Naive B cell (primary cell): ENCODE results near the gene VCPKMT. TPM values are rescaled to one million over a fixed set of nuclear protein-coding genes. Genes with fewer than 3 reads are reported as not detected.

Experiments used
- ATAC-seq, 2 donors: fragments of 150-1000 bp; cut with Tn5 transposase; 2 replicates each; pipeline ENCODE4 v1.10.0; 2021; ENCODE audit warnings: low read depth in 2 of 2, mild to moderate bottlenecking in 2 of 2, moderate library complexity in 2 of 2
- DNase-seq: peaks from one replicate; pipeline ENCODE4 v3.0.0; 2022
- H3K27ac Mint-ChIP-seq, 6 donors: one replicate each; pipeline ENCODE4 v1.8.0; 2020 to 2022; ENCODE audit warnings: mild to moderate bottlenecking in 6 of 6, mixed read lengths in 6 of 6, moderate library complexity in 5 of 6, inconsistent platforms in 2 of 6
- H3K27me3 Mint-ChIP-seq, 3 donors: one replicate each; pipeline ENCODE4 v1.8.0; 2021 to 2022; ENCODE audit warnings: mixed read lengths in 3 of 3, mild to moderate bottlenecking in 1 of 3
- H3K36me3 Mint-ChIP-seq, 2 donors: one replicate each; pipeline ENCODE4 v1.8.0; 2020 to 2022; ENCODE audit warnings: mixed read lengths in 2 of 2, inconsistent platforms in 1 of 2, mild to moderate bottlenecking in 1 of 2
- H3K4me1 Mint-ChIP-seq, 3 donors: one replicate each; pipeline ENCODE4 v1.8.0; 2020 to 2022; ENCODE audit warnings: mixed read lengths in 3 of 3, inconsistent platforms in 1 of 3, mild to moderate bottlenecking in 1 of 3, moderate library complexity in 1 of 3
- H3K4me3 Mint-ChIP-seq, 8 donors: one replicate each; pipeline ENCODE4 v1.8.0; 2020 to 2022; ENCODE audit warnings: mild to moderate bottlenecking in 8 of 8, mixed read lengths in 8 of 8, moderate library complexity in 8 of 8, inconsistent platforms in 2 of 8
- H3K9me3 Mint-ChIP-seq, 7 donors: one replicate each; pipeline ENCODE4 v1.8.0; 2020 to 2022; ENCODE audit warnings: mixed read lengths in 7 of 7, mild to moderate bottlenecking in 5 of 7, inconsistent platforms in 2 of 7, moderate library complexity in 1 of 7
- polyA plus RNA-seq, 6 donors: library from polyadenylated mRNA; unstranded; fragments of 300-500 nt; fragmentation: Illumina TruSeq; gene quantifications; one replicate each; pipeline ENCODE4 v1.2.3, GENCODE V29; 2021; ENCODE audit warnings: low read depth in 6 of 6

The VCPKMT gene
- polyA plus RNA-seq = 10 to 100 TPM; 24.5 to 43.3 (median 36.5) TPM

DNA sequence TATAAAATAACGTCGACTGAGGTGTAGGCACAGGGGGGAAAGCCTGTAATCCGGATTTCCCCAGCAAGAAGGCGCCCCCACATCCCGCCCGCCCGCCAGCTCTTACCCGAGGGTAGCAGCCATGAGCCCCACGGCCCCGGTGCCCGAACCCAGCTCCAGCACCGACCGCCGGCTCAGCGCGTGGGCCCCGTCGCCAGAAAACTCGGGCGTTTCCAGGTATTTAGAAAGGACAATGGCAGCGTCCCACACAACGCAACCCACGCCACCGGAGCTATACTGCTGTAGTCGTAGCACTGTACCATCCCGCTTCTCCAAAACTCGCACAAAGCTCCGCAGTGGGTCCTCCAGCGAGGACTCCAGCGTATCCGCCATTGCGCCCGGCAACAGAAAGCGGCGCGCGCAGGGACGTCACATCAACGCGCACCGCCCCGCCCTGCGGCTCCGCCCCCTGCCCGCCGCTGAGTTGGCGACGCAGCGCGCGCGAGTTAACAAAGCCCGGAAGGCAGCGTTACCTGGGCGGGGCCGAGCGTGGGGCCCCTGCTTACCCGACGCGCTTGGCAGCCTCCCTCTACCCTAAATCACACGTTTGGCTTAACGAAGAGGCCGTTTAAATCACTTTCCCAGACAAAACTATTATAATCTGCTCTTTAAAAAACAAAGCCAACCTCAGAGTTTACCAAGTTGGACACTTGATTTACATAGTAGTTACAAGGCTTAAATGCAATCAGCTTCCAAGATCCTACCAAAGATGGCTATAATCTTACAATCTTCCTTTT lies at the start of gene VCPKMT:
TSS of gene VCPKMT (minus strand) at position 392 of the 776 bp plus-strand sequence. CDS start at position 372, 20 bp downstream.
- H3K9me3 Mint-ChIP-seq = no peaks in the 10 kb centered on the region
- H3K4me1 Mint-ChIP-seq = peaks cover 17 to 52% (median 38%) of the 10 kb centered on the region in 3 donors
- H3K36me3 Mint-ChIP-seq = peaks cover 8 to 16% of the 10 kb centered on the region in 2 donors

GRCh38 chr14:50156111-50156510 lies 39.7 kb upstream of the VCPKMT start:
- H3K36me3 Mint-ChIP-seq = peaks cover 7 to 17% of the 10 kb centered on the region in 2 donors
- H3K9me3 Mint-ChIP-seq = no peaks in the 10 kb centered on the region
- H3K27ac Mint-ChIP-seq = peak overlapping the region in 2 of 6 donors; percentile 44 to 58
- no peaks in the 10 kb centered on the region for H3K27me3 Mint-ChIP-seq
- H3K4me3 Mint-ChIP-seq = no peak overlapping the region
- DNase-seq (no peak), ATAC-seq (no peak)
- peaks cover 0 to 4% (median 0%) of the 10 kb centered on the region in 3 donors for H3K4me1 Mint-ChIP-seq

More for the DNA sequence above, at the start of gene VCPKMT:
- ATAC-seq (peak; percentile 88 to 89), DNase-seq (peak; percentile 97)
- H3K27me3 Mint-ChIP-seq = no peaks in the 10 kb centered on the region
- peak within 1 kb of the TSS; percentile 98 to 99 (median 99) for H3K27ac Mint-ChIP-seq
- H3K4me3 Mint-ChIP-seq = peak within 1 kb of the TSS; percentile 89 to 99 (median 97)

- no peaks in the 10 kb centered on the region for H3K9me3 Mint-ChIP-seq
- H3K27me3 Mint-ChIP-seq = no peaks in the 10 kb centered on the region
- H3K4me1 Mint-ChIP-seq = peaks cover 0 to 4% (median 0%) of the 10 kb centered on the region in 3 donors
- ATAC-seq (no peak), DNase-seq (no peak)
- H3K27ac Mint-ChIP-seq = peak overlapping the region in 2 of 6 donors; percentile 30 to 42
- no peak overlapping the region for H3K4me3 Mint-ChIP-seq
- H3K36me3 Mint-ChIP-seq = peaks cover 6 to 18% of the 10 kb centered on the region in 2 donors
Measured at GRCh38 chr14:50148799-50149198, 32.4 kb upstream of the VCPKMT start.

- ATAC-seq (no peak), DNase-seq (no peak)
- Mint-ChIP-seq H3K4me1 (no peaks in the 10 kb centered on the region), H3K9me3 (no peaks in the 10 kb centered on the region), H3K27ac (no peak overlapping the region), H3K36me3 (peaks cover 0 to 4% of the 10 kb centered on the region in 2 donors), H3K27me3 (no peaks in the 10 kb centered on the region), H3K4me3 (no peak overlapping the region)
Measured at GRCh38 chr14:50139192-50139591, 22.8 kb upstream of the VCPKMT start.

- H3K36me3 Mint-ChIP-seq = peaks cover 20 to 44% of the 10 kb centered on the region in 2 donors
- H3K27ac Mint-ChIP-seq = peak overlapping the region in 1 of 6 donors; percentile 32
- peaks cover 0 to 3% (median 0%) of the 10 kb centered on the region in 7 donors for H3K9me3 Mint-ChIP-seq
- DNase-seq = no peak
- ATAC-seq = no peak
- H3K27me3 Mint-ChIP-seq = no peaks in the 10 kb centered on the region
- H3K4me3 Mint-ChIP-seq = no peak overlapping the region
- peaks cover 0 to 7% (median 0%) of the 10 kb centered on the region in 3 donors for H3K4me1 Mint-ChIP-seq
Measured at GRCh38 chr14:50127802-50128201, 11.4 kb upstream of the VCPKMT start.

DNA sequence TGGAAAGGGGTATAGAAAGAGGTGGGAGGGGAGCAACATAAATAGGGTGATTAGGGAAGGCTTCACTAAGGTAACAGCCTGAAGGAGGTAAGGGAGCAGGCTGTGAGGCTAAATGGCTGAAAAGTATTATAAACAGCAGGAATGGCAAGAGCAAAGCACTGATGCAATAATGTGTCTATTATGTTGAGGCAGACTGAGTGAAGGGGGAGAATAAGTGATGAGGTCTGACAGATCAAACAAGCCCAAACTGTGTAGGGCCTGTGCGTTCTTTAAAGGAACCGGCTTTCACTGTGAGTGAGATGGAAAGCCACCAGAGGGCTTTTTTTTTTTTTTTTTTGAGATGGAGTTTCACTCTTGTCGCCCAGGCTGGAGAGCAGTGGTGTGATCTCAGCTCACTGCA lies 6.7 kb upstream of the VCPKMT start:
- no peaks in the 10 kb centered on the region for H3K27me3 Mint-ChIP-seq
- no peaks in the 10 kb centered on the region for H3K9me3 Mint-ChIP-seq
- H3K4me3 Mint-ChIP-seq = no peak overlapping the region
- ATAC-seq = no peak
- DNase-seq = no peak
- H3K27ac Mint-ChIP-seq = peak overlapping the region in 1 of 6 donors; percentile 11
- H3K36me3 Mint-ChIP-seq = peaks cover 20 to 38% of the 10 kb centered on the region in 2 donors
- H3K4me1 Mint-ChIP-seq = peaks cover 0 to 5% (median 0%) of the 10 kb centered on the region in 3 donors

DNA sequence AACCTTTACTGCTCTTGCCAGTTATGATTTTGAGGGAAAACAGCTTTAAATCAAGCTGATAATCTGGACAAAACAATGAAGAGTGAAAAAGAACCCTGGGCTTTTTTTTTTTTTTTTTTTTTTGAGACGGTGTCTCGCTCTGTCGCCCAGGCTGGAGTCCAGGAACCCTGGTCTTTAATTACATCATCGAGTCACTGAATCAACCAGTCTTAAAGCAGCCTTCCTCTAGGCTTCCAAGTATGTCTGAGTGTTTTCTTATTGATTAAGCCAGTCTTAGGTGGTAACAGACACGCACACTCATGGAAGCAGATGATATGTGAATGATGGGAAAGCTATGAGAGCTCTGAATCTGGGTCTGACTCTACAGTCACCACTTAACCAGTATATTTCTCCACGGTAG lies 5.9 kb upstream of the VCPKMT start:
- H3K27ac Mint-ChIP-seq = no peak overlapping the region
- no peak overlapping the region for H3K4me3 Mint-ChIP-seq
- H3K9me3 Mint-ChIP-seq = no peaks in the 10 kb centered on the region
- H3K4me1 Mint-ChIP-seq = peaks cover 0 to 5% (median 0%) of the 10 kb centered on the region in 3 donors
- no peak for DNase-seq
- H3K27me3 Mint-ChIP-seq = no peaks in the 10 kb centered on the region
- peaks cover 18 to 30% of the 10 kb centered on the region in 2 donors for H3K36me3 Mint-ChIP-seq
- ATAC-seq = no peak

DNA sequence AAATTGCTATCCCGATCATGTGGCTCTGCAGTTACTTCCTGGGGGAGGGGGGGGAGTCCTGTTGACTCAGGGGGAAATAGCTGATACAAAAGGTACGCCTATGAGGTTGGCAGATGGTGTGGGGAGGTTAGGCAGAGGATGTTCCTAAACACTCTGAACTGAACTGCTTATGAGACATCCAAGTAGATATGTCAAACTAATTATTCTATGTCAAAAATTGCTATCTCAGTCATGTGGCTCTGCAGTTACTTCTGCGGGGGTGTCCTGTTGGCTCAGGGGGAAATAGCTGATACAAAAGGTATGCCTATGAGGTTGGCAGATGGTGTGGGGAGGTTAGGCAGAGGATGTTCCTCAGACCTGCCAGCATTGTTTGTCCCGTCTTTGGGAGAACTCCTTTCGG lies 5.1 kb upstream of the VCPKMT start:
- Mint-ChIP-seq H3K4me3 (peak overlapping the region in 1 of 8 donors; percentile 33), H3K27ac (peak overlapping the region in 2 of 6 donors; percentile 44 to 56), H3K4me1 (peaks cover 5 to 7% (median 6%) of the 10 kb centered on the region in 3 donors), H3K36me3 (peaks cover 18 to 30% of the 10 kb centered on the region in 2 donors), H3K27me3 (no peaks in the 10 kb centered on the region), H3K9me3 (no peaks in the 10 kb centered on the region)
- DNase-seq (no peak), ATAC-seq (no peak)

DNA sequence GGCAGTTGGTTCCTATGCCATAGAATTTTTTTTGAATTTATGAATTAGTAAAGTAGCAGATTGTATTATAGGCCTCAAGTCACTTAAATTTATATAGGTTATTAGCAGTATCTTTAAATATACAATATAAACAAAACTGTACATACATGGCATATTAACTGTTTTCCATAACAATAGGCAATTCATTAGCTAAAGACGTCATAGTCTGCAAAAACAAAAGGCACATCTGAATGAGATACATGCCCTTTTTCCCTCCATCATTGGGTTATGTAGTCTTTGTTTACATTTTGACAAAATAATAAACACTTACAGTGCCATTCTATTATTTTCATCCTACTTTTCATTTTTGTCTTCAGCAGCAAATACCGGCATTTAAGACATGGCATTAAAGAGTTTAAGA lies 1.1 kb upstream of the VCPKMT start:
- ATAC-seq (no peak), DNase-seq (no peak)
- Mint-ChIP-seq H3K27ac (peak overlapping the region in 5 of 6 donors; percentile 65 to 98 (median 87)), H3K36me3 (peaks cover 7 to 17% of the 10 kb centered on the region in 2 donors), H3K9me3 (no peaks in the 10 kb centered on the region), H3K4me1 (peaks cover 17 to 43% (median 32%) of the 10 kb centered on the region in 3 donors), H3K4me3 (peak overlapping the region in 1 of 8 donors; percentile 49), H3K27me3 (no peaks in the 10 kb centered on the region)

DNA sequence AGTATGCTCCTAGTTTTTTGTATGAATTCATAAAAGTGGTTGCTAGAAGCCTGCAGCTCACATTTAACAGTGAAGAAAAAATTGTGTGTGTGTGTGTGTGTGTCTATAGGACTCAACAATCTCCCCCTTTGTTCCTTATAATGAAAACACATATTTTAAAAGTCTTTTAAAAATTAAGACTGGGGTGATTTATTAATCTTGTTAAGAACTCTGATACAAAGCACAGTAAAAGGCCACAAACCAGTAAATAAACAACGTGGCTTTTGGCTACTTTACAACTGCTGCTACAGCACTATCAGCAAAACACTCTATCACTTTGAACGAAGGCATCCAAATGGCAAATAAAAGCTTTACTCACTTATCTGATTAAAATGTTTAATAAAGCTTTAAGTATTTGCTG lies 594 bp upstream of the VCPKMT start:
- ATAC-seq (no peak), DNase-seq (no peak)
- Mint-ChIP-seq H3K4me3 (peak overlapping the region; percentile 89 to 99 (median 97)), H3K4me1 (peaks cover 17 to 48% (median 32%) of the 10 kb centered on the region in 3 donors), H3K9me3 (no peaks in the 10 kb centered on the region), H3K27me3 (no peaks in the 10 kb centered on the region), H3K36me3 (peaks cover 7 to 17% of the 10 kb centered on the region in 2 donors), H3K27ac (peak overlapping the region; percentile 98 to 99 (median 99))

GRCh38 chr14:50113381-50114035 lies 2.9 kb downstream of the VCPKMT start:
- peak; percentile 55 to 58 for ATAC-seq
- peak overlapping the region; percentile 84 to 99 (median 98) for H3K27ac Mint-ChIP-seq
- H3K4me1 Mint-ChIP-seq = peaks cover 22 to 57% (median 51%) of the 10 kb centered on the region in 3 donors
- no peaks in the 10 kb centered on the region for H3K27me3 Mint-ChIP-seq
- H3K36me3 Mint-ChIP-seq = peaks cover 16 to 20% of the 10 kb centered on the region in 2 donors
- peak; percentile 79 for DNase-seq
- H3K4me3 Mint-ChIP-seq = peak overlapping the region; percentile 46 to 99 (median 84)
- H3K9me3 Mint-ChIP-seq = no peaks in the 10 kb centered on the region

DNA sequence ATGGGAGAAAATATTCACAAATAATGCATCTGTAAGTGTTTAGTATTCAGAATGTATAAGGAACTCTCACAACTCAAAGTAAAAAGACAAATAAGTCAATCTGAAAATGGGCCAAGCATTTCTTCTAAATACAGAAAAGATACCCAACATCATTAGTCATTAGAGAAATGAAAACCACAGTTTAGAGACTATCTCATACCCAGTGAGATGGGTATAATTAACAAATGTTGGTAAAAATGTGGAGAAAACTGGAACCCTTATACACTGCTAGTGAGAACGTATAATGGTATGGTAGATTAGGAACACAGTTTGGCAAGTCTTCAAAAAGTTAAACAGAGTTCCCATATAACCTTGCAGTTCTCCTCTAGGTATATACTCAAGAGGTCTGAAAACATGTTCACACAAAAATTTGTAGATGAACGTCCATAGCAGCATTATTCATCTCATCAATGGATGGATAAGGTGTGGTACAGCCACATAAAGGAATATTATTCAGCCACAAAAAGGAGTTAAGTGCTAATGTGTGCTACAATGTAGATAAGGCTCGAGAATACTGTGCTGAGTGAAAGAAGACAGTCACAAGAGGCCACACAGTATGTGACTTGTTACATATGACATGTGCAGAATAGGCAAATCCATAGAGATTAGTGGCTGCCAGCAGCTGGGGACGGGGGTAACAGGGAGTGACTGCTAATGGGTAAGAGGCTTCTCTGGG lies 5.9 kb downstream of the VCPKMT start:
- H3K27ac Mint-ChIP-seq = peak overlapping the region; percentile 9 to 98 (median 72)
- H3K4me3 Mint-ChIP-seq = peak overlapping the region in 1 of 8 donors; percentile 49
- peaks cover 11 to 21% of the 10 kb centered on the region in 2 donors for H3K36me3 Mint-ChIP-seq
- peaks cover 15 to 61% (median 46%) of the 10 kb centered on the region in 3 donors for H3K4me1 Mint-ChIP-seq
- H3K27me3 Mint-ChIP-seq = no peaks in the 10 kb centered on the region
- H3K9me3 Mint-ChIP-seq = no peaks in the 10 kb centered on the region
- DNase-seq (no peak), ATAC-seq (no peak)

GRCh38 chr14:50109342-50109741 lies 7.0 kb downstream of the VCPKMT start:
- Mint-ChIP-seq H3K9me3 (no peaks in the 10 kb centered on the region), H3K36me3 (peaks cover 11 to 21% of the 10 kb centered on the region in 2 donors), H3K4me3 (peak overlapping the region in 1 of 8 donors; percentile 27), H3K4me1 (peaks cover 14 to 55% (median 41%) of the 10 kb centered on the region in 3 donors), H3K27ac (peak overlapping the region in 4 of 6 donors; percentile 73 to 98 (median 82)), H3K27me3 (no peaks in the 10 kb centered on the region)
- ATAC-seq = no peak
- DNase-seq = no peak
